Measurements from ENCODE around the gene CDHR5. TPM values are rescaled to one million over a fixed set of nuclear protein-coding genes. Genes with fewer than 3 reads are reported as not detected.

Gene CDHR5
- polyA plus RNA-seq, 1 of the 3 experiments (the other 2 are of a cell fraction), result not detected

DNA sequence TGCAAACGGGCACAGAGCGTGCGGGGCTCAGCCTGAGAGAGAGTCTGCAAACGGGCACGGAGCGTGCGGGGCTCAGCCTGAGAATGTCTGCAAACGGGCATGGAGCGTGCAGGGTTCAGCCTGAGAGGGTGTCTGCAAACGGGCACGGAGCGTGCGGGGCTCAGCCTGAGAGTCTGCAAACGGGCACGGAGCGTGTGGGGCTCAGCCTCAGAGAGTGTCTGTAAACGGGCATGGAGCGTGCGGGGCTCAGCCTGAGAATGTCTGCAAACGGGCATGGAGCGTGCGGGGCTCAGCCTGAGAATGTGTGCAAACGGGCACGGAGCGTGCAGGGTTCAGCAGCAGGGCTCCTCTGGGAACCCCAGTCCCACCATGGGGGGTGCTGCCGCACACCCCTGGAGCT, 35.0 kb downstream of the CDHR5 start:
- no peak overlapping the region for H3K4me2 ChIP-seq
- no peak overlapping the region for H3K27ac ChIP-seq (ENCODE audit: low read depth in 2 of 2, low read length in 1 of 2)
- no peaks in the 10 kb centered on the region for H3K9me2 ChIP-seq
- H4K20me1 ChIP-seq (ENCODE audit: insufficient read depth), result peaks cover 51% of the 10 kb centered on the region
- CTCF ChIA-PET, result no interaction called here
- peaks cover 57% of the 10 kb centered on the region for H3K79me2 ChIP-seq (ENCODE audit: insufficient read depth)
- peaks cover 36 to 68% of the 10 kb centered on the region in 2 experiments for H3K36me3 ChIP-seq (replicated peaks in 1 of 2; ENCODE audit: control insufficient read depth in 1 of 2, insufficient read depth in 2 of 2, low read length in 1 of 2)
- H2AFZ ChIP-seq (ENCODE audit: low read depth), result no peak overlapping the region
- TF ChIP-seq GATA2 (CRISPR knock-in tag; IDR thresholded peaks at IDR 0.05), result no peak
- no peaks in the 10 kb centered on the region for H3K27me3 ChIP-seq (ENCODE audit: insufficient read depth)
- no peak overlapping the region for H3K9ac ChIP-seq
- no peak for DNase-seq
- WGBS (ENCODE audit: low lambda C conversion rate), result 93% methylated on average over 22 of the region's 26 CpGs
- H3K9me3 ChIP-seq, result no peaks in the 10 kb centered on the region
- H3K4me3 ChIP-seq (ENCODE audit: low read depth in 2 of 2, low read length in 1 of 2), result no peak overlapping the region
- POLR2A ChIA-PET, result no interaction called here
- no peaks in the 10 kb centered on the region for H3K4me1 ChIP-seq (ENCODE audit: control insufficient read depth in 1 of 2, insufficient read depth in 2 of 2, low read depth in 1 of 2, low read length in 1 of 2)
- H3F3A ChIP-seq (replicated peaks; ENCODE audit: insufficient read depth), result peaks cover 12% of the 10 kb centered on the region

GRCh38 chr11:587978-588380, 36.8 kb downstream of the CDHR5 start:
- H4K20me1 ChIP-seq (ENCODE audit: insufficient read depth), result peaks cover 64% of the 10 kb centered on the region
- POLR2A ChIA-PET, result no interaction called here
- CTCF ChIA-PET, result no interaction called here

More at GRCh38 chr11:587978-588380, 36.8 kb downstream of the CDHR5 start:
- no peaks in the 10 kb centered on the region for H3K4me1 ChIP-seq (ENCODE audit: control insufficient read depth in 1 of 2, insufficient read depth in 2 of 2, low read depth in 1 of 2, low read length in 1 of 2)
- H3K9ac ChIP-seq, result no peak overlapping the region
- peaks cover 12% of the 10 kb centered on the region for H3F3A ChIP-seq (replicated peaks; ENCODE audit: insufficient read depth)
- no peaks in the 10 kb centered on the region for H3K27me3 ChIP-seq (ENCODE audit: insufficient read depth)
- 50% methylated on average over 6 of the region's 6 CpGs for WGBS (ENCODE audit: low lambda C conversion rate)
- H3K79me2 ChIP-seq (ENCODE audit: insufficient read depth), result peaks cover 67% of the 10 kb centered on the region
- TF ChIP-seq EZH2phosphoT487 (IDR thresholded peaks at IDR 0.05; ENCODE audit: borderline replicate concordance, low read depth), result no peak
- TF ChIP-seq POLR2AphosphoS5 (IDR thresholded peaks at IDR 0.05; ENCODE audit: low read depth, low read length), result no peak
- TF ChIP-seq FOXJ3 (CRISPR knock-in tag; IDR thresholded peaks at IDR 0.05), result no peak
- TF ChIP-seq RAD21 (IDR thresholded peaks at IDR 0.05; ENCODE audit: low read length), result no peak
- no peak for TF ChIP-seq RCOR1 (IDR thresholded peaks at IDR 0.05; ENCODE audit: low read length)
- TF ChIP-seq, protein P1, sequence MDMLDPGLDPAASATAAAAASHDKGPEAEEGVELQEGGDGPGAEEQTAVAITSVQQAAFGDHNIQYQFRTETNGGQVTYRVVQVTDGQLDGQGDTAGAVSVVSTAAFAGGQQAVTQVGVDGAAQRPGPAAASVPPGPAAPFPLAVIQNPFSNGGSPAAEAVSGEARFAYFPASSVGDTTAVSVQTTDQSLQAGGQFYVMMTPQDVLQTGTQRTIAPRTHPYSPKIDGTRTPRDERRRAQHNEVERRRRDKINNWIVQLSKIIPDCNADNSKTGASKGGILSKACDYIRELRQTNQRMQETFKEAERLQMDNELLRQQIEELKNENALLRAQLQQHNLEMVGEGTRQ (IDR thresholded peaks at IDR 0.05; ENCODE audit: borderline replicate concordance, low read depth, low read length), result no peak
- no peak for TF ChIP-seq NFIC (IDR thresholded peaks at IDR 0.05; ENCODE audit: borderline replicate concordance)
- TF ChIP-seq IRF3 (IDR thresholded peaks at IDR 0.05; ENCODE audit: low read depth, low read length), result no peak
- TF ChIP-seq, protein P2, sequence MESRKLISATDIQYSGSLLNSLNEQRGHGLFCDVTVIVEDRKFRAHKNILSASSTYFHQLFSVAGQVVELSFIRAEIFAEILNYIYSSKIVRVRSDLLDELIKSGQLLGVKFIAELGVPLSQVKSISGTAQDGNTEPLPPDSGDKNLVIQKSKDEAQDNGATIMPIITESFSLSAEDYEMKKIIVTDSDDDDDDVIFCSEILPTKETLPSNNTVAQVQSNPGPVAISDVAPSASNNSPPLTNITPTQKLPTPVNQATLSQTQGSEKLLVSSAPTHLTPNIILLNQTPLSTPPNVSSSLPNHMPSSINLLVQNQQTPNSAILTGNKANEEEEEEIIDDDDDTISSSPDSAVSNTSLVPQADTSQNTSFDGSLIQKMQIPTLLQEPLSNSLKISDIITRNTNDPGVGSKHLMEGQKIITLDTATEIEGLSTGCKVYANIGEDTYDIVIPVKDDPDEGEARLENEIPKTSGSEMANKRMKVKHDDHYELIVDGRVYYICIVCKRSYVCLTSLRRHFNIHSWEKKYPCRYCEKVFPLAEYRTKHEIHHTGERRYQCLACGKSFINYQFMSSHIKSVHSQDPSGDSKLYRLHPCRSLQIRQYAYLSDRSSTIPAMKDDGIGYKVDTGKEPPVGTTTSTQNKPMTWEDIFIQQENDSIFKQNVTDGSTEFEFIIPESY (IDR thresholded peaks at IDR 0.05; ENCODE audit: borderline replicate concordance, low read depth), result no peak
- TF ChIP-seq, protein P3, sequence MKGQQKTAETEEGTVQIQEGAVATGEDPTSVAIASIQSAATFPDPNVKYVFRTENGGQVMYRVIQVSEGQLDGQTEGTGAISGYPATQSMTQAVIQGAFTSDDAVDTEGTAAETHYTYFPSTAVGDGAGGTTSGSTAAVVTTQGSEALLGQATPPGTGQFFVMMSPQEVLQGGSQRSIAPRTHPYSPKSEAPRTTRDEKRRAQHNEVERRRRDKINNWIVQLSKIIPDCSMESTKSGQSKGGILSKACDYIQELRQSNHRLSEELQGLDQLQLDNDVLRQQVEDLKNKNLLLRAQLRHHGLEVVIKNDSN (IDR thresholded peaks at IDR 0.05; ENCODE audit: borderline replicate concordance, low read depth), result no peak
- TF ChIP-seq YY1 (IDR thresholded peaks at IDR 0.05; ENCODE audit: low read depth), result no peak
- DNase-seq, result no peak
- no peak overlapping the region for H2AFZ ChIP-seq (ENCODE audit: low read depth)
- no peaks in the 10 kb centered on the region for H3K9me2 ChIP-seq
- no peak overlapping the region for H3K4me2 ChIP-seq
- H3K27ac ChIP-seq (ENCODE audit: low read depth in 2 of 2, low read length in 1 of 2), result peak overlapping the region in 1 of 2 experiments; percentile 54; a peak in 2 of 4 replicates
- no peaks in the 10 kb centered on the region for H3K9me3 ChIP-seq
- H3K36me3 ChIP-seq (replicated peaks in 1 of 2; ENCODE audit: control insufficient read depth in 1 of 2, insufficient read depth in 2 of 2, low read length in 1 of 2), result peaks cover 31 to 63% of the 10 kb centered on the region in 2 experiments
- no peak overlapping the region for H3K4me3 ChIP-seq (ENCODE audit: low read depth in 2 of 2, low read length in 1 of 2)
